ES-I3 (cell line): ENCODE results near the gene PCSK6.
"Not testable (repeated sequence)": the region's sequence is repeated elsewhere in the genome, so short reads cannot be mapped to it uniquely, and the experiment has no call there.

Experiments used
- H3K36me3 ChIP-seq: 2 replicates; pipeline ENCODE4 v1.6.1; 2013; ENCODE audit warnings: mild to moderate bottlenecking, low read length, control low read depth, moderate library complexity; ENCODE audit not compliant: insufficient read depth
- H3K4me1 ChIP-seq: 2 replicates; pipeline ENCODE4 v1.6.1; 2013; ENCODE audit warnings: mild to moderate bottlenecking, control low read depth, low read length; ENCODE audit not compliant: insufficient read depth
- H3K9ac ChIP-seq: 2 replicates; pipeline ENCODE4 v1.6.1; 2013; ENCODE audit warnings: low read depth, mild to moderate bottlenecking, low read length, moderate library complexity
- H3K9me3 ChIP-seq: 2 replicates; pipeline ENCODE4 v1.6.1; 2013; ENCODE audit warnings: mild to moderate bottlenecking, low read length, moderate library complexity; ENCODE audit not compliant: control insufficient read depth, insufficient read depth

Gene PCSK6

GRCh38 chr15:101458158-101458900 is 31.2 kb downstream of the PCSK6 start:
- H3K36me3 ChIP-seq, result no peaks in the 10 kb centered on the region
- peaks cover 2% of the 10 kb centered on the region; the same call in 1 of the 2 replicates for H3K4me1 ChIP-seq
- no peaks in the 10 kb centered on the region for H3K9me3 ChIP-seq
- H3K9ac ChIP-seq, result no peak overlapping the region

DNA sequence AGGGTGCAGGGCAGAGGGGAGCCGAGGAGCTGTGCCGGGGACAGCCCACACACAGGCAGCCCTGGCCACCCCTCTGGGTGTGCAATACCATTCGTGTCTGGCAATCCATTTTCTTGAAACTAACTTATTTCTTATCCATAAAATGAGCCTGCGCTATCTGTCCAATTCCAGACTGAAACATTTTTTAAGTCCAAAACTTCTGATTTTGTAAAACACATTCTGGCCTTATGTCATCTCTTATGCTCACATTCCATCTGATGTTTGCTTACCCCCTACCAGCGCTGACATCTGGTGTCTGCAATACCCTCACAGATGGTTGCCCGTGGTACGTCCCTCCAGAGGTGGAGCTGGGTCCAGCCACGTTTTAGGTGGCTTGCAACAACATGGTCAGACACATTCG is 31.8 kb downstream of the PCSK6 start:
- H3K4me1 ChIP-seq, result peaks cover 3% of the 10 kb centered on the region; the same call in 1 of the 2 replicates
- no peaks in the 10 kb centered on the region for H3K36me3 ChIP-seq
- no peaks in the 10 kb centered on the region for H3K9me3 ChIP-seq
- H3K9ac ChIP-seq, result no peak overlapping the region

- Histone ChIP-seq H3K36me3 (no peaks in the 10 kb centered on the region), H3K4me1 (peaks cover 3% of the 10 kb centered on the region; the same call in 1 of the 2 replicates), H3K9ac (no peak overlapping the region), H3K9me3 (no peaks in the 10 kb centered on the region)
Measured at GRCh38 chr15:101456057-101456739, 33.3 kb downstream of the PCSK6 start.

DNA sequence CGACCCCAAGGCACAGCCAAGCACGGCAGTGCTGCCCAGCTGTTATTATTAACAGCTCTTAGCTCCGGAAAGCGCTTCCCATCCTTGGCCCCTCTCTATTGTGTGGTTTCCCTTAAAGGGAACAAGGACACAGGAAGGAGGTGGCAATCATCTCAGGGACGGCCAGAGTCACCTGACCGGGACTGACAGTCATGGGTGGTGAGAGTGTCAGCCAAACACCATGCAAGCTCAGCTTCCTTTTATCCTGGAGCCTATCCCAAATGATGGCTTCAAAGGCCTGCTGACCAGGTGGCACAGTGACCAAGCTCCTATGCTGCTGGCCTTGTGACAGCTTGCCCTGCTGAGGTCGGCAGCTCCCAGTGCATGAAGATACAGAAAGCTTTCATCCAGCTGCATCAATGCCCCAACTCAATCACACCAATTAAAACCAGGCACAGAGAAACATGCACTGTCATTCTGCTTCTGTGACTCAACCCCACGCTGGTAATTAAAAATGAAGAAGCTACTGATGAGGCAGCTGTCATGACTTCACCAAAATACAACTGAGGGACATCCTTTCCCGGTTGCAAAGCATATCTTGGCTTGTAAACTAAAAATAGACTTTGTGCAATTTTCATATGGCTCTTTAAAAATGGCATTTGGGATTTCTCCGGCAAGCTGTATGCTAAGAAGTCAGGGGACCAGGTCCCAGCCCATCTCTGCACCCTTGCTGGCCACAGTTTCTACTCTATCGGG is 34.0 kb downstream of the PCSK6 start:
- no peaks in the 10 kb centered on the region for H3K9me3 ChIP-seq
- peaks cover 3% of the 10 kb centered on the region; the same call in 1 of the 2 replicates for H3K4me1 ChIP-seq
- no peak overlapping the region for H3K9ac ChIP-seq
- H3K36me3 ChIP-seq, result no peaks in the 10 kb centered on the region

GRCh38 chr15:101454781-101455180 is 34.7 kb downstream of the PCSK6 start:
- not testable (repeated sequence) for H3K9me3 ChIP-seq, H3K36me3 ChIP-seq, H3K4me1 ChIP-seq, H3K9ac ChIP-seq

- no peaks in the 10 kb centered on the region for H3K36me3 ChIP-seq
- no peak overlapping the region for H3K9ac ChIP-seq
- H3K9me3 ChIP-seq, result no peaks in the 10 kb centered on the region
- peaks cover 3% of the 10 kb centered on the region; the same call in 1 of the 2 replicates for H3K4me1 ChIP-seq
Measured at GRCh38 chr15:101454365-101454764, 35.1 kb downstream of the PCSK6 start.

GRCh38 chr15:101453123-101454120 is 36.1 kb downstream of the PCSK6 start:
- no peaks in the 10 kb centered on the region for H3K36me3 ChIP-seq
- H3K4me1 ChIP-seq, result peaks cover 3% of the 10 kb centered on the region; the same call in 1 of the 2 replicates
- no peaks in the 10 kb centered on the region for H3K9me3 ChIP-seq
- no peak overlapping the region for H3K9ac ChIP-seq

DNA sequence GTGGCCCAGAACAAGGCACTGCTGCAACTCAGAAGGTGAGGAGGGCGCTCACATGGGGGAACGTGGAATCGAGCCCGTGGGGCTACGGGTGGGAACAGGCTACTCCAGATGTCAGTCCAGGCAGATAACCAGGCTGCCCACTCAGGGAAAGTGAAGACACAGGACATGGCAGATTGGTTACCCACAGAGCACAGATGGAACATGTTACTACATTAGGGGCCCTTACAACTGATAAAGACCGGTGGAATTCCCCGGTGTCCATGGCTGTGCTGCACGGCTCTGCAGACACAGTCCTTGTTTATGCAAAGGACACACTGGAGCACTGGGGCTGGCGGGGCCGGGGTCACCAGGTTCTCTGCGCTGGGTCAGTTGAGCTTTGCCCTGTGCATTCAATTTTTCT is 36.9 kb downstream of the PCSK6 start:
- H3K4me1 ChIP-seq, result peaks cover 3% of the 10 kb centered on the region; the same call in 1 of the 2 replicates
- H3K9ac ChIP-seq, result no peak overlapping the region
- H3K9me3 ChIP-seq, result no peaks in the 10 kb centered on the region
- H3K36me3 ChIP-seq, result no peaks in the 10 kb centered on the region

GRCh38 chr15:101451846-101452245 is 37.7 kb downstream of the PCSK6 start:
- Histone ChIP-seq H3K36me3 (no peaks in the 10 kb centered on the region), H3K9ac (no peak overlapping the region), H3K4me1 (peaks cover 3% of the 10 kb centered on the region; the same call in 1 of the 2 replicates), H3K9me3 (no peaks in the 10 kb centered on the region)

DNA sequence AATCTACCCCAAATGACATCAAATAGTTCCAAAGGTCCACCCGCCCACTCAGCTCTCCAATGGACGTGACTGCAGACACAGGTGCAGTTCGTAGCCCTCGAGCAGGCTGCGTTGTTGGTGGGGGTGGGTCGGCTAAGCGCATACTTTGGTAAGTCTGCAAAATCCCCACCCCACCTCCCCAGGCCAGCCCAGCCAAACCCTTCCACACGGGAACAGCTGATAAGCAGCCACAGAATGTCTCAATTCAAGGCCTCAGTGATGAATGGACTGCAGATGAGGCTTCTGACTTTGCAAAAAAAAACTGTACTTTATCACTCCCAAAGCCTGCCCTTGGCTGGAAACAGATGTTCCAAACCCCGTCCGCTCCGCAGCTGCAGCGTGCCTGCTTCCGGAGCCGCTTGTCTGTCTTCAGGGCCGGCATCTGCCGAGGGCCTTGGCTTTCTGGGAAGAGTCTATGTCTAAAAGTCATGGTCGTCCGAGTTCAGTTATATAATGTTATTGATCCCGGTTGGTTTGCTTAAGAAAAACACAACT is 38.2 kb downstream of the PCSK6 start:
- Histone ChIP-seq H3K36me3 (no peaks in the 10 kb centered on the region), H3K9ac (no peak overlapping the region), H3K9me3 (no peaks in the 10 kb centered on the region), H3K4me1 (peaks cover 3% of the 10 kb centered on the region; the same call in 1 of the 2 replicates)

- Histone ChIP-seq H3K36me3 (no peaks in the 10 kb centered on the region), H3K4me1 (peaks cover 3% of the 10 kb centered on the region; the same call in 1 of the 2 replicates), H3K9me3 (no peaks in the 10 kb centered on the region), H3K9ac (no peak overlapping the region)
Measured at GRCh38 chr15:101450403-101451265, 38.9 kb downstream of the PCSK6 start.

DNA sequence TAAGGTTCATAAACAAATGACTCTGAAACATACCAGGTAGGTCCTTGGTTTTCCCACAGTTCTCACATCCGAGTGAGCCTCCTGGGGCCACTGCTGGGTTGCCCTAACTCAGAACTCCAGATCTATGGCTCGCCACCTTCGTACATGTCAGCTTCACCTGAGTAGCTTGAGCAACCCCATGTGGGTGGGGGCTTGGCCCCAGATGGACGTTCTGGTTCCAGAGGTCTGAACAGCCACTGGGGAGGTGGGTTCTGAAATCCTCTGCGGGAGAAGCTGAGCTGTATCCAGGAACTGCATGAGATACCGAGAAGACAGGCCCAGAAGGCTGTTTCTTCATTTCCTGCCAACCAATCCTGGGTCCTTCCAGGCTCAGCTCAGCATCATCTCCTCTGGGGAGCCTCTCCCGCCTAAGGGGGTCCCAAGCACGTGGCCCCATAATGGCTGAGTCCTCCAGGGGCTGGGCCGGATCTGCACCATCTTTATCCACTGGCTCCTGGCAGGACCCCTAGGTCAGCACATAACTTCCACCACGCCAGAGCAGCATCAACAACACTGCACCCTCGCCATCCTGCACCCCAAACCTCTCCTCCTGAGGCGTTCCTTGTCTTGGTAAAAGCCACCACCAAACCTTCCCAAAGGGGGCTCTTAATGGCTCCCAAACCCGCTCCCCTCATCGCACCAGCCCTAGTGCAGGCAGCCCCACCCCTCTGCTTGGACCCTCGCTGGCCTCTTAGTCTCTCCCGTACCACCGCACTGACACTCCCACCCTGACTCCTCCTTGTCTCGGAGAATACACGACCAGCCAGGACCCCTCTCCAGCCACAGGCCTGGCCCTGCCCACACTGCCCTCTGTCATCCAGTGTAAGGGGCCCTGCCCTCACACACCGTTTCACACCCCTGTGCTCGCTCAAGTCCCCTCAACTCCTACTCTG is 39.8 kb downstream of the PCSK6 start:
- Histone ChIP-seq H3K9me3 (no peaks in the 10 kb centered on the region), H3K4me1 (0 out of 2 replicates have a peak, but pooled peaks cover 3% of the 10 kb centered on the region), H3K36me3 (no peaks in the 10 kb centered on the region), H3K9ac (no peak overlapping the region)
